HK-2 (cell line): ENCODE measurements around the gene ZNF384.
A peak's percentile ranks its signal among the peaks of the same experiment; 100 is the strongest.
"Not testable (repeated sequence)": the region's sequence is repeated elsewhere in the genome, so short reads cannot be mapped to it uniquely, and the experiment has no call there.

Experiments
- DNase-seq: peaks from one replicate; pipeline ENCODE4 v3.0.0-alpha.2; 2018; ENCODE audit not compliant: unreplicated experiment

Gene ZNF384

GRCh38 chr12:6688999-6689882, at the start of gene ZNF384:
TSS of gene ZNF384 (minus strand) at chr12:6689375. CDS start at chr12:6679520, 9,855 bp downstream.
- DNase-seq, result peak; percentile 97

GRCh38 chr12:6736754-6737153, 47.6 kb upstream of the ZNF384 start:
- DNase-seq, result no peak

- peak; percentile 54 for DNase-seq
These were observed 46.4 kb upstream of the ZNF384 start for GRCh38 chr12:6735448-6736191.

GRCh38 chr12:6734506-6735387, 45.6 kb upstream of the ZNF384 start:
- no peak for DNase-seq

- no peak for DNase-seq
These were observed 41.0 kb upstream of the ZNF384 start for GRCh38 chr12:6730169-6730568.

- no peak for DNase-seq
These were observed 40.0 kb upstream of the ZNF384 start for GRCh38 chr12:6729186-6729585.

GRCh38 chr12:6725350-6725749, 36.2 kb upstream of the ZNF384 start:
- no peak for DNase-seq

GRCh38 chr12:6724409-6724797, 35.2 kb upstream of the ZNF384 start:
- peak; percentile 56 for DNase-seq

GRCh38 chr12:6723607-6724408, 34.6 kb upstream of the ZNF384 start, which contains the start of gene COPS7A:
TSS of gene COPS7A (plus strand) at chr12:6724046. CDS start at chr12:6724657, 611 bp downstream.
- peak; percentile 99 for DNase-seq

GRCh38 chr12:6722863-6723262, 33.7 kb upstream of the ZNF384 start:
- no peak for DNase-seq

- no peak for DNase-seq
These were observed 27.8 kb upstream of the ZNF384 start for GRCh38 chr12:6716874-6717437.

- DNase-seq, result not testable (repeated sequence)
These were observed 27.1 kb upstream of the ZNF384 start for GRCh38 chr12:6716031-6716873.

GRCh38 chr12:6708960-6709394, 19.8 kb upstream of the ZNF384 start:
- no peak for DNase-seq

- DNase-seq, result not testable (repeated sequence)
These were observed 19.2 kb upstream of the ZNF384 start for GRCh38 chr12:6708351-6708750.

- DNase-seq, result no peak
These were observed 14.5 kb upstream of the ZNF384 start for GRCh38 chr12:6703631-6704030.

GRCh38 chr12:6701078-6701768, 12.0 kb upstream of the ZNF384 start:
- no peak for DNase-seq

GRCh38 chr12:6700646-6701051, 11.5 kb upstream of the ZNF384 start, which contains the start of gene PIANP:
TSS of gene PIANP (minus strand) at chr12:6700815. CDS start at chr12:6698061, 2,754 bp downstream.
- DNase-seq, result peak; percentile 32

- DNase-seq, result no peak
These were observed 10.9 kb upstream of the ZNF384 start for GRCh38 chr12:6699989-6700645.
